Upper lobe of left lung (tissue), 6 donors: ENCODE results near the gene RCBTB2. TPM values are rescaled to one million over a fixed set of nuclear protein-coding genes. Genes with fewer than 3 reads are reported as not detected.

ENCODE experiments used
- ATAC-seq, 2 donors: fragments of 200-7000 bp; cut with Tn5 transposase; one replicate each; pipeline ENCODE4 v1.9.1; 2022; ENCODE audit warnings: mild to moderate bottlenecking in 2 of 2, moderate library complexity in 2 of 2; ENCODE audit not compliant: low FRiP score in 2 of 2
- DNase-seq, 2 donors: peaks; one replicate each; pipeline ENCODE4 v3.0.0-alpha.2; 2019 to 2020
- H3K27ac ChIP-seq, 4 donors: fragments of 200-600 bp; sonication (generic); one replicate each; pipeline ENCODE4 v1.5.1; 2016 to 2019
- H3K27me3 ChIP-seq, 4 donors: fragments of 200-600 bp; sonication (generic); one replicate each; pipeline ENCODE4 v1.5.1; 2017 to 2019
- H3K36me3 ChIP-seq, 4 donors: fragments of 200-600 bp; sonication (generic); one replicate each; pipeline ENCODE4 v1.5.1; 2016 to 2019
- H3K4me1 ChIP-seq, 4 donors: fragments of 200-600 bp; sonication (generic); one replicate each; pipeline ENCODE4 v1.5.1; 2018 to 2019
- H3K4me3 ChIP-seq, 4 donors: fragments of 200-600 bp; sonication (generic); one replicate each; pipeline ENCODE4 v1.5.1; 2017 to 2019; ENCODE audit warnings: mild to moderate bottlenecking in 2 of 4, moderate library complexity in 1 of 4
- H3K9me3 ChIP-seq, 4 donors: fragments of 200-600 bp; sonication (generic); one replicate each; pipeline ENCODE4 v1.5.1; 2018 to 2019
- EP300 ChIP-seq, 4 donors: sonication (generic); formaldehyde crosslinking; IDR thresholded peaks; one replicate each; pipeline ENCODE4 v1.5.1; 2017; ENCODE audit warnings: antibody characterized with exemption in 4 of 4, control low read depth in 2 of 4
- POLR2A ChIP-seq, 4 donors: fragments of 450-650 bp; IDR thresholded peaks; one replicate each; pipeline ENCODE4 v1.5.1; 2016 to 2017; ENCODE audit warnings: antibody characterized with exemption in 4 of 4, mild to moderate bottlenecking in 2 of 4
- POLR2AphosphoS5 ChIP-seq, 2 donors: sonication (generic); formaldehyde crosslinking; IDR thresholded peaks; one replicate each; pipeline ENCODE4 v1.5.1; 2017; ENCODE audit warnings: antibody characterized with exemption in 2 of 2
- WGBS, 2 donors: methylation state at CpG; one replicate each; pipeline ENCODE4 v1.1.5; 2017 to 2018; 5-methylcytosine and 5-hydroxymethylcytosine counted together
- total RNA-seq, 6 donors: library from RNA; depleted of rRNA in 4 of 6; stranded (reverse); fragments of >200 nt in 4 of 6; gene quantifications; one replicate each; pipeline versions ENCODE4 v1.1.0 to v1.2.1, GENCODE V29; 2016 to 2021
- TF ChIP-seq, protein P1 (sequence below), 6 experiments: fragments of 450-650 bp in 4 of 6; fragments of 200-600 bp in 2 of 6; sonication (generic) in 2 of 6; IDR thresholded peaks; one replicate each; pipeline ENCODE4 v1.5.1; 2016 to 2019; ENCODE audit warnings: antibody characterized with exemption in 6 of 6
- donor health status: DM: no; HTN: no; CAD: no; lungs with moderate emphysema.
- donor health status: DM: no; HTN: yes; CAD: no; lungs with severe emphysema.

The RCBTB2 gene
- total RNA-seq, 6 donors from 2014 or later, result 5.5 to 17.0 (median 9.9) TPM

DNA sequence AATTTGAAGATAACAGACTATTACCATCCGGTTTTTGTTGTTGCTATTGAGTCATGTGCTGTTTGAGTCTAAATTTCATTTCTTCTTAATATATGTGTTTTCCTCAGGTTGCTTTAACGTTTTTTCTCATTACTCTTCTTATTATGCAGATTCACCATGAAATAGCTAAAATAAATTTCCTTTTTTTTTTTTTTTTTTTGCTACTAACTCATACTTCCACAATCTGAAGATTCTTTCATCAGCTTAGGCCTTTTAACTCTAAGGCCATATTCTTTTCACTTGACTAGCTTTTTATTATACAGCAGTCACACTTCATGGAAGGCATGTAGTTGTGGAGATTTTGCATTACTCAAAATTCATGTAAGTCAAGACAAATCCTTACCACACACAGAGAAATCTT lies 23.9 kb upstream of the RCBTB2 start:
- TF ChIP-seq, protein P1, sequence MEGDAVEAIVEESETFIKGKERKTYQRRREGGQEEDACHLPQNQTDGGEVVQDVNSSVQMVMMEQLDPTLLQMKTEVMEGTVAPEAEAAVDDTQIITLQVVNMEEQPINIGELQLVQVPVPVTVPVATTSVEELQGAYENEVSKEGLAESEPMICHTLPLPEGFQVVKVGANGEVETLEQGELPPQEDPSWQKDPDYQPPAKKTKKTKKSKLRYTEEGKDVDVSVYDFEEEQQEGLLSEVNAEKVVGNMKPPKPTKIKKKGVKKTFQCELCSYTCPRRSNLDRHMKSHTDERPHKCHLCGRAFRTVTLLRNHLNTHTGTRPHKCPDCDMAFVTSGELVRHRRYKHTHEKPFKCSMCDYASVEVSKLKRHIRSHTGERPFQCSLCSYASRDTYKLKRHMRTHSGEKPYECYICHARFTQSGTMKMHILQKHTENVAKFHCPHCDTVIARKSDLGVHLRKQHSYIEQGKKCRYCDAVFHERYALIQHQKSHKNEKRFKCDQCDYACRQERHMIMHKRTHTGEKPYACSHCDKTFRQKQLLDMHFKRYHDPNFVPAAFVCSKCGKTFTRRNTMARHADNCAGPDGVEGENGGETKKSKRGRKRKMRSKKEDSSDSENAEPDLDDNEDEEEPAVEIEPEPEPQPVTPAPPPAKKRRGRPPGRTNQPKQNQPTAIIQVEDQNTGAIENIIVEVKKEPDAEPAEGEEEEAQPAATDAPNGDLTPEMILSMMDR (IDR thresholded peaks at IDR 0.05), result no peak
- ATAC-seq (no peak), DNase-seq (no peak)
- Histone ChIP-seq H3K4me3 (no peak overlapping the region), H3K27ac (no peak overlapping the region), H3K36me3 (no peaks in the 10 kb centered on the region), H3K27me3 (no peaks in the 10 kb centered on the region), H3K4me1 (peaks cover 0 to 5% (median 2%) of the 10 kb centered on the region in 4 donors), H3K9me3 (peaks cover 0 to 6% (median 3%) of the 10 kb centered on the region in 4 donors)
- WGBS, 2 donors, result 74 to 79% methylated on average over 2 of the region's 2 CpGs

- no peaks in the 10 kb centered on the region for H3K4me1 ChIP-seq
- peaks cover 5 to 17% (median 11%) of the 10 kb centered on the region in 4 donors for H3K9me3 ChIP-seq
- ATAC-seq (no peak), DNase-seq (no peak)
- H3K4me3 ChIP-seq, result no peak overlapping the region
- TF ChIP-seq, protein P1 (IDR thresholded peaks at IDR 0.05), result no peak
- TF ChIP-seq POLR2AphosphoS5 (IDR thresholded peaks at IDR 0.05) (no peak), EP300 (IDR thresholded peaks at IDR 0.05) (no peak), POLR2A (IDR thresholded peaks at IDR 0.05) (no peak)
- H3K27me3 ChIP-seq, result no peaks in the 10 kb centered on the region
- H3K27ac ChIP-seq, result no peak overlapping the region
- H3K36me3 ChIP-seq, result no peaks in the 10 kb centered on the region
Measured at GRCh38 chr13:48555441-48555840, 22.6 kb upstream of the RCBTB2 start.

DNA sequence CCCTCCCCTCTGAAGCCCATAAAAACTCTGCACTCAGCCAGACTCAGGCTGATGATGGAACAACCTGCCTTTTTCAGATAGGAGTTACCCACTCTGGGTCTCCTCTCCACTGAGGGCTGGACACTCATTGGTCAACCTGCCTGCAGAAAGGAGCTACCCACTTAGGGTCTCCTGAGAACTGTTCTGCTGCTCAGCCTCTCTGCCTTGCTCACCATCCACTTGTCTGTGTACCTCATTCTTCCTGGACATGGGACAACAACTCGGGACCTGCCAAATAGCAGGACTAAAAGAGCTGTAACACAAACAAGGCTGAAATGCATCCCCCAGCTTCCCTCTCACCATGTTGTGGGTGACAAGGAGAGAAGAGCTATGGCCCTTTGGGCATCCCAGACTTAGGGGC lies 18.4 kb upstream of the RCBTB2 start:
- no peak overlapping the region for H3K4me3 ChIP-seq
- no peak overlapping the region for H3K27ac ChIP-seq
- H3K27me3 ChIP-seq, result no peaks in the 10 kb centered on the region
- H3K36me3 ChIP-seq, result no peaks in the 10 kb centered on the region
- ATAC-seq (no peak), DNase-seq (no peak)
- peaks cover 5 to 17% (median 11%) of the 10 kb centered on the region in 4 donors for H3K9me3 ChIP-seq
- TF ChIP-seq POLR2A (IDR thresholded peaks at IDR 0.05) (no peak), POLR2AphosphoS5 (IDR thresholded peaks at IDR 0.05) (no peak), EP300 (IDR thresholded peaks at IDR 0.05) (no peak)
- TF ChIP-seq, protein P1 (IDR thresholded peaks at IDR 0.05), result no peak
- no peaks in the 10 kb centered on the region for H3K4me1 ChIP-seq
- WGBS, 2 donors, result 95 to 100% methylated on average over 1 of the region's 1 CpG

GRCh38 chr13:48549658-48550057 lies 16.8 kb upstream of the RCBTB2 start:
- Histone ChIP-seq H3K27me3 (no peaks in the 10 kb centered on the region), H3K9me3 (peaks cover 5 to 13% (median 11%) of the 10 kb centered on the region in 4 donors), H3K4me1 (no peaks in the 10 kb centered on the region), H3K36me3 (no peaks in the 10 kb centered on the region), H3K27ac (no peak overlapping the region), H3K4me3 (no peak overlapping the region)
- TF ChIP-seq, protein P1 (IDR thresholded peaks at IDR 0.05), result no peak
- TF ChIP-seq EP300 (IDR thresholded peaks at IDR 0.05) (no peak), POLR2A (IDR thresholded peaks at IDR 0.05) (no peak), POLR2AphosphoS5 (IDR thresholded peaks at IDR 0.05) (no peak)
- no peak for ATAC-seq
- no peak for DNase-seq
- WGBS, 2 donors, result 73 to 85% methylated on average over 1 of the region's 1 CpG

DNA sequence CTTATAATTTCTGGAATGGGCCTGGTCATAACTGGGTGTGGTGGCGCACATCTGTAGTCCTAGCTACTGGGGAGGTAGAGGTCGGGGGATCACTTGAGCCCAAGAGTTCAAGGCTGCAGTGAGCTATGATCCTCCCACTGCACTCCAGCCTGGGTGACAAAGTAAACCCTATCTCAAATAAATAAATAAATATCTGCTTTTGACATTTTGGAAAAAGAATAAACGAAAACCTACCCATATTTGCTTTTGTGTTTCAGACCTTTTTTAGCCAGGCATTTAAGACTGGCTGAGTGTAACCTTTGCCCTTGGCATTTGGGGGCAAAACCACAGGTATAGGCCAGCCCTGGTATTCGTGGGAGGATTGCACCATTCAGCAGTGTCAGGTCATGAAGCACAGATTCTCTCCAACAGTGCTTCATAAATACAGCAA lies 14.8 kb upstream of the RCBTB2 start:
- Histone ChIP-seq H3K9me3 (peaks cover 5 to 13% (median 11%) of the 10 kb centered on the region in 4 donors), H3K36me3 (no peaks in the 10 kb centered on the region), H3K27me3 (no peaks in the 10 kb centered on the region), H3K4me1 (peaks cover 2 to 7% (median 6%) of the 10 kb centered on the region in 4 donors), H3K27ac (no peak overlapping the region), H3K4me3 (no peak overlapping the region)
- TF ChIP-seq, protein P1 (IDR thresholded peaks at IDR 0.05), result no peak
- no peak for TF ChIP-seq POLR2AphosphoS5 (IDR thresholded peaks at IDR 0.05)
- DNase-seq, result no peak
- WGBS, 2 donors, result 83 to 85% methylated on average over 4 of the region's 4 CpGs
- ATAC-seq, result no peak
